ENCODE measurements around the gene MRPL49. TPM values are rescaled to one million over a fixed set of nuclear protein-coding genes. Genes with fewer than 3 reads are reported as not detected.
A peak's percentile ranks its signal among the peaks of the same experiment; 100 is the strongest.

MRPL49 gene
- total and polyA plus RNA-seq, 2 of the 13 experiments (the other 11 are each of a cell fraction or from before 2014, with no cell fraction given) = 39.2 to 53.3 TPM

DNA sequence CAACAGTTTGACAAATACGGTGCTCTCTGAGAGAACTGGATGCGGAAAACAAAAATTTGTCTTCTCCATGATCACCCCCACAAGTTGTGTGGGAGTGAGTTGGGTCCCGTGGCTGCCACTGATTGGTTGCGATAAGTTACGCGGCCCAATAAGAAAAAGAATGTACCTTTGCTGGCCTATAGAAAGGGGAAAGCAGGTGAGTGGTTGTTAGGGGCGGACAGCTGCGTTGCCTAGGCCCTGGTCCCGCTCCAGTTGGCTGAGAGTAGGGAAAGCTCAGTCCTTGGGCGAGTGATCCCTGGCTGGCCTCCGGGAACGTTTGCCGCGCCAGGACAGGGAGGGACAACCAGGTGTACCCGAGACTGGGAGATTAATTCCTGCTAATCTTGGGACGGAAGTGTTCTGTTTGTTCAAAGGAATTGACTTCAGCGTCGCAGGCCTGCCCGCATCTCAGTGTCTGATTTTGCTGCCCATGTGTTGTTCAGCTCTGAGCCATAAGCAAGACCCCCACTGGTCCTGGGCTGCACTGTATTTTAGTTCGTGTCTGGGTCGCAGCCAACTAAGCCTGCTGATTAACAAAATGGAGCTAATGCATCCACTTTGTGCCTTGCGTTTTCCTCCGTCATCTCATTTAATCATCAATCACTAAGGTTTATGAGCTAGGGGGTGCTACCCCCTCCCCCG, 13.0 kb downstream of the MRPL49 start (continued):
- TF ChIP-seq, protein P1, sequence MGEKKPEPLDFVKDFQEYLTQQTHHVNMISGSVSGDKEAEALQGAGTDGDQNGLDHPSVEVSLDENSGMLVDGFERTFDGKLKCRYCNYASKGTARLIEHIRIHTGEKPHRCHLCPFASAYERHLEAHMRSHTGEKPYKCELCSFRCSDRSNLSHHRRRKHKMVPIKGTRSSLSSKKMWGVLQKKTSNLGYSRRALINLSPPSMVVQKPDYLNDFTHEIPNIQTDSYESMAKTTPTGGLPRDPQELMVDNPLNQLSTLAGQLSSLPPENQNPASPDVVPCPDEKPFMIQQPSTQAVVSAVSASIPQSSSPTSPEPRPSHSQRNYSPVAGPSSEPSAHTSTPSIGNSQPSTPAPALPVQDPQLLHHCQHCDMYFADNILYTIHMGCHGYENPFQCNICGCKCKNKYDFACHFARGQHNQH (CRISPR knock-in tag; IDR thresholded peaks at IDR 0.05) = no peak; the same call in 1 of the 2 replicates
- TF ChIP-seq, protein P2, sequence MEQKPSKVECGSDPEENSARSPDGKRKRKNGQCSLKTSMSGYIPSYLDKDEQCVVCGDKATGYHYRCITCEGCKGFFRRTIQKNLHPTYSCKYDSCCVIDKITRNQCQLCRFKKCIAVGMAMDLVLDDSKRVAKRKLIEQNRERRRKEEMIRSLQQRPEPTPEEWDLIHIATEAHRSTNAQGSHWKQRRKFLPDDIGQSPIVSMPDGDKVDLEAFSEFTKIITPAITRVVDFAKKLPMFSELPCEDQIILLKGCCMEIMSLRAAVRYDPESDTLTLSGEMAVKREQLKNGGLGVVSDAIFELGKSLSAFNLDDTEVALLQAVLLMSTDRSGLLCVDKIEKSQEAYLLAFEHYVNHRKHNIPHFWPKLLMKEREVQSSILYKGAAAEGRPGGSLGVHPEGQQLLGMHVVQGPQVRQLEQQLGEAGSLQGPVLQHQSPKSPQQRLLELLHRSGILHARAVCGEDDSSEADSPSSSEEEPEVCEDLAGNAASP (CRISPR knock-in tag; IDR thresholded peaks at IDR 0.05; ENCODE audit: borderline replicate concordance) = no peak
- TF ChIP-seq ZNF737 (CRISPR knock-in tag; IDR thresholded peaks at IDR 0.05; ENCODE audit: borderline replicate concordance) = no peak
- TF ChIP-seq FOXA3 (CRISPR knock-in tag; IDR thresholded peaks at IDR 0.05) = no peak
- TF ChIP-seq SP5 (CRISPR knock-in tag; IDR thresholded peaks at IDR 0.05; ENCODE audit: borderline replicate concordance, low read depth) = no peak
- no peak for TF ChIP-seq ZNF205 (CRISPR knock-in tag; IDR thresholded peaks at IDR 0.05)
- no peak for TF ChIP-seq ZNF577 (CRISPR knock-in tag; IDR thresholded peaks at IDR 0.05; ENCODE audit: borderline replicate concordance, low read depth)
- TF ChIP-seq, protein P3, sequence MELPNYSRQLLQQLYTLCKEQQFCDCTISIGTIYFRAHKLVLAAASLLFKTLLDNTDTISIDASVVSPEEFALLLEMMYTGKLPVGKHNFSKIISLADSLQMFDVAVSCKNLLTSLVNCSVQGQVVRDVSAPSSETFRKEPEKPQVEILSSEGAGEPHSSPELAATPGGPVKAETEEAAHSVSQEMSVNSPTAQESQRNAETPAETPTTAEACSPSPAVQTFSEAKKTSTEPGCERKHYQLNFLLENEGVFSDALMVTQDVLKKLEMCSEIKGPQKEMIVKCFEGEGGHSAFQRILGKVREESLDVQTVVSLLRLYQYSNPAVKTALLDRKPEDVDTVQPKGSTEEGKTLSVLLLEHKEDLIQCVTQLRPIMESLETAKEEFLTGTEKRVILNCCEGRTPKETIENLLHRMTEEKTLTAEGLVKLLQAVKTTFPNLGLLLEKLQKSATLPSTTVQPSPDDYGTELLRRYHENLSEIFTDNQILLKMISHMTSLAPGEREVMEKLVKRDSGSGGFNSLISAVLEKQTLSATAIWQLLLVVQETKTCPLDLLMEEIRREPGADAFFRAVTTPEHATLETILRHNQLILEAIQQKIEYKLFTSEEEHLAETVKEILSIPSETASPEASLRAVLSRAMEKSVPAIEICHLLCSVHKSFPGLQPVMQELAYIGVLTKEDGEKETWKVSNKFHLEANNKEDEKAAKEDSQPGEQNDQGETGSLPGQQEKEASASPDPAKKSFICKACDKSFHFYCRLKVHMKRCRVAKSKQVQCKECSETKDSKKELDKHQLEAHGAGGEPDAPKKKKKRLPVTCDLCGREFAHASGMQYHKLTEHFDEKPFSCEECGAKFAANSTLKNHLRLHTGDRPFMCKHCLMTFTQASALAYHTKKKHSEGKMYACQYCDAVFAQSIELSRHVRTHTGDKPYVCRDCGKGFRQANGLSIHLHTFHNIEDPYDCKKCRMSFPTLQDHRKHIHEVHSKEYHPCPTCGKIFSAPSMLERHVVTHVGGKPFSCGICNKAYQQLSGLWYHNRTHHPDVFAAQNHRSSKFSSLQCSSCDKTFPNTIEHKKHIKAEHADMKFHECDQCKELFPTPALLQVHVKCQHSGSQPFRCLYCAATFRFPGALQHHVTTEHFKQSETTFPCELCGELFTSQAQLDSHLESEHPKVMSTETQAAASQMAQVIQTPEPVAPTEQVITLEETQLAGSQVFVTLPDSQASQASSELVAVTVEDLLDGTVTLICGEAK (IDR thresholded peaks at IDR 0.05) = no peak
- TF ChIP-seq, protein P3 (CRISPR knock-in tag; IDR thresholded peaks at IDR 0.05) = peak; percentile 38; the same call in 1 of the 2 replicates
- no peak for TF ChIP-seq ZNF343 (CRISPR knock-in tag; IDR thresholded peaks at IDR 0.05)
- TF ChIP-seq NFIB (CRISPR knock-in tag; IDR thresholded peaks at IDR 0.05; ENCODE audit: borderline replicate concordance) = no peak
- no peak for TF ChIP-seq ZEB1 (IDR thresholded peaks at IDR 0.05; ENCODE audit: insufficient replicate concordance, low read depth)
- TF ChIP-seq FLYWCH1 (CRISPR knock-in tag; IDR thresholded peaks at IDR 0.05) = no peak
- no peak for TF ChIP-seq MIER2 (CRISPR knock-in tag; IDR thresholded peaks at IDR 0.05)
- no peak for TF ChIP-seq ZNF589 (CRISPR knock-in tag; conservative IDR thresholded peaks at IDR 0.05)
- TF ChIP-seq, protein P4, sequence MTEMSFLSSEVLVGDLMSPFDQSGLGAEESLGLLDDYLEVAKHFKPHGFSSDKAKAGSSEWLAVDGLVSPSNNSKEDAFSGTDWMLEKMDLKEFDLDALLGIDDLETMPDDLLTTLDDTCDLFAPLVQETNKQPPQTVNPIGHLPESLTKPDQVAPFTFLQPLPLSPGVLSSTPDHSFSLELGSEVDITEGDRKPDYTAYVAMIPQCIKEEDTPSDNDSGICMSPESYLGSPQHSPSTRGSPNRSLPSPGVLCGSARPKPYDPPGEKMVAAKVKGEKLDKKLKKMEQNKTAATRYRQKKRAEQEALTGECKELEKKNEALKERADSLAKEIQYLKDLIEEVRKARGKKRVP (CRISPR knock-in tag; IDR thresholded peaks at IDR 0.05) = no peak
- TF ChIP-seq PCBP2 (optimal IDR thresholded peaks at IDR 0.05; ENCODE audit: low read depth, low read length, poor library complexity, severe bottlenecking) = no peak
- no peak for TF ChIP-seq TCF7L2 (IDR thresholded peaks at IDR 0.05; ENCODE audit: low read depth, low read length)

Measured in HepG2 (cell line).